RWPE2 (cell line): ENCODE measurements around the gene DPAGT1.
A peak's percentile ranks its signal among the peaks of the same experiment; 100 is the strongest.
"Not testable (repeated sequence)": the region's sequence is repeated elsewhere in the genome, so short reads cannot be mapped to it uniquely, and the experiment has no call there.

Source experiments
- ATAC-seq: fragments of 200-7000 bp; cut with Tn5 transposase; 3 replicates; pipeline ENCODE4 v1.9.1; 2021; ENCODE audit warnings: low read depth
- DNase-seq: peaks from one replicate; pipeline ENCODE4 v3.0.0-alpha.2; 2020; ENCODE audit warnings: low spot score
- H3K27ac ChIP-seq: fragments of 450-650 bp; 2 replicates; pipeline ENCODE4 v1.5.1; 2017; ENCODE audit warnings: mild to moderate bottlenecking; ENCODE audit not compliant: poor library complexity, severe bottlenecking
- H3K27me3 ChIP-seq: fragments of 250-450 bp; sonication (Bioruptor Pico); 2 replicates; pipeline ENCODE4 v1.5.1; 2021; ENCODE audit warnings: mild to moderate bottlenecking, moderate library complexity; ENCODE audit not compliant: insufficient read depth, poor library complexity, severe bottlenecking
- H3K36me3 ChIP-seq: fragments of 250-450 bp; sonication (Bioruptor Pico); 2 replicates; pipeline ENCODE4 v1.5.1; 2020; ENCODE audit warnings: low read depth, mild to moderate bottlenecking, moderate library complexity
- H3K4me1 ChIP-seq: fragments of 250-450 bp; sonication (Bioruptor Pico); 2 replicates; pipeline ENCODE4 v1.5.1; 2021; ENCODE audit warnings: mild to moderate bottlenecking, moderate library complexity; ENCODE audit not compliant: insufficient read depth, poor library complexity, severe bottlenecking
- H3K4me3 ChIP-seq: fragments of 250-450 bp; sonication (Bioruptor Pico); 2 replicates; pipeline ENCODE4 v1.5.1; 2021; ENCODE audit warnings: mild to moderate bottlenecking, moderate library complexity; ENCODE audit not compliant: severe bottlenecking
- H3K9me3 ChIP-seq: fragments of 250-450 bp; sonication (Bioruptor Pico); 2 replicates; pipeline ENCODE4 v1.5.1; 2021; ENCODE audit warnings: mild to moderate bottlenecking, moderate library complexity; ENCODE audit not compliant: severe bottlenecking
- TF ChIP-seq, protein P1 (sequence below): fragments of 450-650 bp; IDR thresholded peaks from one replicate; pipeline ENCODE4 v1.5.1; 2017; ENCODE audit warnings: mild to moderate bottlenecking, moderate library complexity; ENCODE audit not compliant: poor library complexity, severe bottlenecking

The DPAGT1 gene

DNA sequence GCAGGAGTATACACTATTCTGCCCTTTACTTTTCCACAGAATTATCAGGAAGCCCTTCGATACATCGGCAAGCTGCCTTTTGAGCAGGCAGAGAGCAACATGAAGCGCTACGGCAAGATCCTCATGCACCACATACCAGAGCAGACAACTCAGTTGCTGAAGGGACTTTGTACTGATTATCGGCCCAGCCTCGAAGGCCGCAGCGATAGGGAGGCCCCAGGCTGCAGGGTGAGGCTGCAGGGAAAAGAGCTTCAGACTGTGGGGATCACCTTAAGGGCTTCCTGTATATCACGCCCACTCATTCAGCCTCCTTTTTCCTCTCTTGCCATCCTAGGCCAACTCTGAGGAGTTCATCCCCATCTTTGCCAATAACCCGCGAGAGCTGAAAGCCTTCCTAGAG, 23.8 kb downstream of the DPAGT1 start:
- peaks cover 87% of the 10 kb centered on the region for H3K36me3 ChIP-seq
- DNase-seq = no peak

DNA sequence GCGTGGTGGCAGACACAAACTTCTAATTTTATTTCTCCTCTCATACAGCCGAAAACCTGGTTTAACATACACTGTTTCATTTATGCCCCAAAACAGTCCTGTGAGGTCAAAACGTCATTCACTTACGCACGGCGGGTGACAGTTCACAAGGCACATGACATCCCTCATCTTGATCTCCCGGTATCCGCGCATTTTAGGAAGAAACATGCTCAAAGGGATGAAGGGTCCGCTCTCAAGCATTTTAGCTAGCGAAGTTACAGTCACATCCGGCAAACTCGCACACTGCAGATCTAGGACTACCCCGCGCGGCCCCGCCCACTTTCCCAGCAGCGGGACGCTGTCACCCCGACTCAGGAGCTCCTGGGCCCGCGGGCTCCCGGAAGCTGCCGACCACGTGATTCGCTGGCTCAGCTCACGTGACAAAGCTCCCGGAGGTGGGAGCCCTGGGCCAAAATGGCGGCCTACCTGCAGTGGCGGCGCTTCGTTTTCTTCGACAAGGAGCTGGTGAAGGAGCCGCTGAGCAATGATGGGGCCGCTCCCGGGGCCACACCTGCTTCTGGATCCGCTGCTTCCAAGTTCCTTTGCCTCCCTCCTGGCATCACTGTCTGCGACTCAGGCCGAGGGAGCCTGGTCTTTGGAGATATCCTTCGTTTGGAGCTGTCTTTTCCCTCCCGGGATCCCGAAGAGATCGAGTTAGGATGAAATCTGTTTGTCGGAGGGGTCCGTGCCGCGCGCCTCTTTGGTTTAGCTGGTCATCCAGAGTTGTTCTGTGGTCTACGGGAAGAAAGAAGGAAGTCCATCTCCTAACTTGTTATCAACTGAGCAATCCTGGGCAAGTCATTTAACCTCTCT, 34.1 kb downstream of the DPAGT1 start, which contains the start of gene VPS11:
Gene VPS11, plus strand, starts transcription at position 448 of the 852 bp plus-strand sequence. Its CDS starts 6 bp downstream, at position 454.
- peak; percentile 96 for DNase-seq
- H3K27me3 ChIP-seq = no peaks in the 10 kb centered on the region

More for the DNA sequence above, 23.8 kb downstream of the DPAGT1 start:
- Histone ChIP-seq H3K4me1 (no peaks in the 10 kb centered on the region), H3K27ac (no peak overlapping the region), H3K27me3 (no peaks in the 10 kb centered on the region), H3K4me3 (no peak overlapping the region), H3K9me3 (no peaks in the 10 kb centered on the region)
- ATAC-seq = no peak
- TF ChIP-seq, protein P1, sequence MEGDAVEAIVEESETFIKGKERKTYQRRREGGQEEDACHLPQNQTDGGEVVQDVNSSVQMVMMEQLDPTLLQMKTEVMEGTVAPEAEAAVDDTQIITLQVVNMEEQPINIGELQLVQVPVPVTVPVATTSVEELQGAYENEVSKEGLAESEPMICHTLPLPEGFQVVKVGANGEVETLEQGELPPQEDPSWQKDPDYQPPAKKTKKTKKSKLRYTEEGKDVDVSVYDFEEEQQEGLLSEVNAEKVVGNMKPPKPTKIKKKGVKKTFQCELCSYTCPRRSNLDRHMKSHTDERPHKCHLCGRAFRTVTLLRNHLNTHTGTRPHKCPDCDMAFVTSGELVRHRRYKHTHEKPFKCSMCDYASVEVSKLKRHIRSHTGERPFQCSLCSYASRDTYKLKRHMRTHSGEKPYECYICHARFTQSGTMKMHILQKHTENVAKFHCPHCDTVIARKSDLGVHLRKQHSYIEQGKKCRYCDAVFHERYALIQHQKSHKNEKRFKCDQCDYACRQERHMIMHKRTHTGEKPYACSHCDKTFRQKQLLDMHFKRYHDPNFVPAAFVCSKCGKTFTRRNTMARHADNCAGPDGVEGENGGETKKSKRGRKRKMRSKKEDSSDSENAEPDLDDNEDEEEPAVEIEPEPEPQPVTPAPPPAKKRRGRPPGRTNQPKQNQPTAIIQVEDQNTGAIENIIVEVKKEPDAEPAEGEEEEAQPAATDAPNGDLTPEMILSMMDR = no peak

DNA sequence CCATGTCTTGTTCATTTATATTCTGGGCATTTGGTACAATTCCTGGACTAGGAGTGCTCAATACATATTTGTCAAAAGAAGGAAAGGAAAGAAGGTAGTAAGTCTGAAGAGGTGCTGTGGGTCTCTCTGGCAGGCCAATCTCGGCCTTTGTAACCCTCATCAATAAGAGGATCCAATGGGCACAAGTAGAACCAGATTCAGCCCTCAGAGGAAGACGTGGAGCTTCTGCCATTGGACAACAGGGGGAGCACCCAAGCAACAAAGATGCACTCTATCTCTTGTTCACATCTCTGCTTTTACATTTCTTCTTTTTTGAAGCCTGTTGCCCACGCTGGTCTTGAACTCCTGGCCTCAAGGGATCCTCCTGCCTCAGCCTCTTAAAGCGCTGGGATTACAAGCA, 36.3 kb downstream of the DPAGT1 start:
- DNase-seq = no peak
- ATAC-seq = no peak

More for the DNA sequence above, 34.1 kb downstream of the DPAGT1 start, which contains the start of gene VPS11:
- Histone ChIP-seq H3K4me1 (no peaks in the 10 kb centered on the region), H3K36me3 (peaks cover 32% of the 10 kb centered on the region), H3K4me3 (peak within 1 kb of the TSS; percentile 75), H3K9me3 (no peaks in the 10 kb centered on the region), H3K27ac (peak within 1 kb of the TSS; percentile 58)
- TF ChIP-seq, protein P1 = no peak
- peak; percentile 97 for ATAC-seq

DNA sequence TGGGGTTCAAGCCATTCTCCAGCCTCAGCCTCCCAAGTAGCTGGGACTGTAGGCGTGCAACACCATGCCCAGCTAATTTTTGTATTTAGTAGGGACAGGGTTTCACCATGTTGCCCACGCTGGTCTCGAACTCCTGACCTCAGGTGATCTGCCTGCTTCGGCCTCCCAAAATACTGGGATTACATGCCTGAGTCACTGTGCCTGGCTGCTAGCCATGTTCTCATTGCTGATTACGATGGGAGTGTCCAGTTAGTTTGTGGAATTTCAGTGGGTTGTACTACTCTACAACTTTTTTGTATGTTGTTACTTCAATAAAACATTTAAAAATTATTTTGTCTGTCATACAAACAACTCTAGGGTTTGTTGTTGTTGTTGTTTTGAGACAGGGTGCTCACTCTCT, 38.9 kb downstream of the DPAGT1 start:
- no peaks in the 10 kb centered on the region for H3K27me3 ChIP-seq
- ATAC-seq (no peak), DNase-seq (no peak)
- H3K4me3 ChIP-seq = no peak overlapping the region
- no peaks in the 10 kb centered on the region for H3K36me3 ChIP-seq
- no peaks in the 10 kb centered on the region for H3K9me3 ChIP-seq
- no peak overlapping the region for H3K27ac ChIP-seq
- TF ChIP-seq, protein P1 = no peak
- H3K4me1 ChIP-seq = no peaks in the 10 kb centered on the region

More for the DNA sequence above, 36.3 kb downstream of the DPAGT1 start:
- Histone ChIP-seq H3K9me3 (no peaks in the 10 kb centered on the region), H3K4me3 (no peak overlapping the region), H3K4me1 (no peaks in the 10 kb centered on the region), H3K27ac (no peak overlapping the region), H3K27me3 (no peaks in the 10 kb centered on the region), H3K36me3 (peaks cover 13% of the 10 kb centered on the region)
- TF ChIP-seq, protein P1 = peak; percentile 49

DNA sequence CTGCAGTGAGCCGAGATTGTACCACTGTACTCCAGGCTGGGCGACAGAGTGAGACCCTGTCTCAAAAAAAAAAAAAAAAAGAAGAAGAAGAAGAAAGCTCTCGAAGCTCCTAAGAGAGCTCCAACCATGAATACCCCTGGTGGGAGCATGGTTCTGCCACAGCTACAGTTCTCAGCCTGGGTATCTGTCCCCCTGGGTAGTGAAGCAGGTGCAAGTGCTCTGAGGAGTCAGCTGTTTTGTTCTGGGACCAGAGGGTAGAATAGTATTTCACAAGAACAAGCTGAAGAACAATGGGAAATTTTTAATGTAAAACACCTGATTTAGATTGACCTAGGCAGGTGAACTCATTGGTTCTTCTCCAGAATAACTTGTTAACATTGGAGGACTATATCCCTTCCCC, 40.4 kb downstream of the DPAGT1 start:
- Histone ChIP-seq H3K27ac (no peak overlapping the region), H3K27me3 (no peaks in the 10 kb centered on the region), H3K4me3 (no peak overlapping the region), H3K36me3 (no peaks in the 10 kb centered on the region), H3K9me3 (no peaks in the 10 kb centered on the region), H3K4me1 (no peaks in the 10 kb centered on the region)
- ATAC-seq (no peak), DNase-seq (no peak)
- TF ChIP-seq, protein P1 = no peak

DNA sequence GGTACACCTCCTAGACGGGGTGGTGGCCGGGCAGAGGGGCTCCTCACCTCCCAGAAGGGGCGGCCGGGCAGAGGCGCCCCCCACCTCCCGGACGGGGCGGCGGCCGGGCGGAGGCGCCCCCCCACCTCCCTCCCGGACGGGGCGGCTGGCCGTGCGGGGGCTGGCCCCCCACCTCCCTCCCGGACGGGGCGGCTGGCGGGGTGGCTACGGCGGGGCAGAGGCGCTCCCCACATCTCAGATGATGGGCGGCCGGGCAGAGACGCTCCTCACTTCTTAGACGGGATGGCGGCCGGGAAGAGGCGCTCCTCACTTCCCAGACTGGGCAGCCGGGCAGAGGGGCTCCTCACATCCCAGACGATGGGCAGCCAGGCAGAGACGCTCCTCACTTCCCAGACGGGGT, 42.5 kb downstream of the DPAGT1 start:
- not testable (repeated sequence) for H3K27ac ChIP-seq, H3K4me1 ChIP-seq, H3K4me3 ChIP-seq, H3K27me3 ChIP-seq, H3K9me3 ChIP-seq, DNase-seq, ATAC-seq
- peaks cover 20% of the 10 kb centered on the region for H3K36me3 ChIP-seq
